ENCODE data around the gene NEURL3. TPM values are rescaled to one million over a fixed set of nuclear protein-coding genes. Genes with fewer than 3 reads are reported as not detected.

The NEURL3 gene
- total and polyA plus RNA-seq, 2 of the 8 experiments (the other 6 are each of a cell fraction or from before 2014, with no cell fraction given): not detected

- Histone ChIP-seq H2AK5ac (ENCODE audit: low read depth, low read length) (no peak overlapping the region), H3K9me3 (ENCODE audit: insufficient read depth in 2 of 2, low read depth in 1 of 2, low read length in 1 of 2) (no peaks in the 10 kb centered on the region), H3K4me2 (ENCODE audit: insufficient read depth in 1 of 2, low read depth in 2 of 2, low read length in 2 of 2) (no peak overlapping the region), H3K23me2 (ENCODE audit: low read depth, low read length) (peaks cover 1% of the 10 kb centered on the region; the same call in 1 of the 2 replicates), H4K20me1 (replicated peaks in 1 of 2; ENCODE audit: control insufficient read depth in 1 of 2, insufficient read depth in 2 of 2, low read length in 2 of 2) (no peaks in the 10 kb centered on the region), H2BK120ac (replicated peaks; ENCODE audit: low read depth, low read length) (no peak overlapping the region), H2BK5ac (ENCODE audit: low read depth, low read length) (no peak overlapping the region), H2BK12ac (ENCODE audit: low read depth, low read length) (no peak overlapping the region), H2BK20ac (ENCODE audit: low read length) (no peak overlapping the region), H3K14ac (ENCODE audit: insufficient read length) (no peak overlapping the region), H2AFZ (ENCODE audit: low read length) (no peak overlapping the region), H4K91ac (replicated peaks; ENCODE audit: insufficient read length, low read length) (no peak overlapping the region), H3K9ac (replicated peaks in 1 of 4; ENCODE audit: extremely low read depth in 1 of 4, low read depth in 3 of 4, low read length in 3 of 4) (no peak overlapping the region), H3K36me3 (ENCODE audit: control insufficient read depth in 2 of 4, insufficient read depth in 4 of 4, low read length in 3 of 4) (no peaks in the 10 kb centered on the region), H2BK15ac (ENCODE audit: low read length) (no peak overlapping the region; the same call in 1 of the 2 replicates), H3K27me3 (replicated peaks in 1 of 4; ENCODE audit: control insufficient read depth in 3 of 4, extremely low read depth in 1 of 4, insufficient read depth in 3 of 4, low read length in 3 of 4) (peaks cover 0 to 3% (median 0%) of the 10 kb centered on the region in 4 experiments; a peak in 1 of 7 replicates), H3K4me1 (replicated peaks in 1 of 4; ENCODE audit: control insufficient read depth in 3 of 4, insufficient read depth in 4 of 4, low read length in 3 of 4) (peaks cover 0 to 14% (median 4%) of the 10 kb centered on the region in 4 experiments; a peak in 5 of 7 replicates), H3K27ac (ENCODE audit: low read depth, low read length) (no peak overlapping the region), H4K5ac (ENCODE audit: insufficient read length, low read depth, low read length) (no peak overlapping the region), H3K4me3 (ENCODE audit: extremely low read depth in 1 of 4, insufficient read depth in 2 of 4, low read depth in 3 of 4, low read length in 4 of 4) (no peak overlapping the region), H3K79me2 (ENCODE audit: control insufficient read depth in 1 of 2, insufficient read depth in 2 of 2, low read length in 2 of 2) (no peaks in the 10 kb centered on the region), H3K18ac (ENCODE audit: extremely low read depth, low read length) (no peak overlapping the region), H3K4ac (replicated peaks; ENCODE audit: insufficient read length, low read depth, low read length) (no peak overlapping the region), H3K56ac (replicated peaks; ENCODE audit: insufficient read length, low read depth, low read length) (peak overlapping the region; percentile 12), H4K8ac (ENCODE audit: extremely low read depth, insufficient read depth, low read length) (no peak overlapping the region), H3K23ac (ENCODE audit: insufficient read length) (no peak overlapping the region), H3K79me1 (ENCODE audit: low read depth, low read length) (no peaks in the 10 kb centered on the region)
- 82% methylated on average over 7 of the region's 7 CpGs; no CpG with 5 or more reads in 1 of the 2 experiments for WGBS, 2 experiments (ENCODE audit: extremely low coverage in 1 of 2, insufficient coverage in 1 of 2, insufficient read length in 1 of 2, insufficient replicate concordance in 2 of 2, low coverage in 1 of 2, low lambda C conversion rate in 2 of 2, missing lambda C conversion rate in 1 of 2)
- DNase-seq (ENCODE audit: low read depth in 1 of 2, low spot score in 2 of 2) (no peak), FAIRE-seq (no peak)
- POLR2A ChIA-PET (ENCODE audit: partially characterized antibody): interaction anchor here (1.1 kb wide), 2 partner anchors 12 to 14 kb away, joined by 3 read pairs; no protein-coding TSS in a partner anchor
- CTCF ChIA-PET (ENCODE audit: partially characterized antibody): interaction anchor here (3.2 kb wide), 1 partner anchor 24 kb away, joined by 17 read pairs; no protein-coding TSS in a partner anchor
- TF ChIP-seq GTF2F1 (IDR thresholded peaks at IDR 0.05; ENCODE audit: borderline replicate concordance, low read depth, low read length) (no peak), HDAC6 (IDR thresholded peaks at IDR 0.05; ENCODE audit: low read depth, low read length) (no peak)
Measured at GRCh38 chr2:96484091-96484490, 21.1 kb downstream of the NEURL3 start.

Measured in H1 (cell line).